HG03280 (cell line): ENCODE data around the gene RASSF7.

Experiments
- ATAC-seq: cut with Tn5 transposase; IDR thresholded peaks from one replicate; pipeline ENCODE4 v1.9.1; 2021; ENCODE audit warnings: mild to moderate bottlenecking, moderate library complexity; ENCODE audit not compliant: unreplicated experiment

RASSF7 gene

DNA sequence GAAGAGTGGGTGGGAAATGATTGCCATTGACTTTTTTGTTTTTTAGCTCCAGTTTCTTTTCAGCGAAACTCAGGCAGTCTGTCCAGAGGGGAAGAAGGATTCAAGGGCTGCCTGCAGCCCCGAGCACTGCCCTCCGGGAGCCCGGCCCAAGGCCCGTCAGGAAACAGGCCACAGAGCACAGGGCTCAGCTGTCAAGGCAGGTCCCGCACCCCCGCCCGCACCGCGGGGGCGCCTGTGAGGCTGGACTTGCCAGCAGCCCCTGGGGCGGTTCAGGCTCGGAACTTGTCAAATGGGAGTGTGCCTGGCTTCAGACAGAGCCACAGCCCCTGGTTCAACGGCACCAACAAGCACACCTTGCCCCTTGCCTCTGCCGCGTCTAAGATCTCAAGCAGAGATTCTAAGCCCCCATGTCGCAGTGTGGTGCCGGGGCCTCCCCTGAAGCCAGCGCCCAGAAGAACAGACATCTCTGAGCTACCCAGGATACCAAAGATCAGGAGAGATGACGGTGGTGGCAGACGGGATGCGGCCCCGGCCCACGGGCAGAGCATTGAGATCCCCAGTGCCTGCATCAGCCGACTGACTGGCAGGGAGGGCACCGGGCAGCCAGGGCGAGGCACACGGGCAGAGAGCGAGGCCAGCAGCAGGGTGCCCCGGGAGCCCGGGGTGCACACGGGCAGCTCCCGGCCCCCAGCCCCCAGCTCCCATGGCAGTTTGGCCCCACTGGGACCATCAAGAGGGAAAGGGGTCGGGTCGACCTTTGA, 46.4 kb downstream of the RASSF7 start:
- ATAC-seq = no peak

GRCh38 chr11:607971-608659, 47.3 kb downstream of the RASSF7 start:
- ATAC-seq = no peak

- no peak for ATAC-seq
Observed at GRCh38 chr11:608791-609251, 48.1 kb downstream of the RASSF7 start.

DNA sequence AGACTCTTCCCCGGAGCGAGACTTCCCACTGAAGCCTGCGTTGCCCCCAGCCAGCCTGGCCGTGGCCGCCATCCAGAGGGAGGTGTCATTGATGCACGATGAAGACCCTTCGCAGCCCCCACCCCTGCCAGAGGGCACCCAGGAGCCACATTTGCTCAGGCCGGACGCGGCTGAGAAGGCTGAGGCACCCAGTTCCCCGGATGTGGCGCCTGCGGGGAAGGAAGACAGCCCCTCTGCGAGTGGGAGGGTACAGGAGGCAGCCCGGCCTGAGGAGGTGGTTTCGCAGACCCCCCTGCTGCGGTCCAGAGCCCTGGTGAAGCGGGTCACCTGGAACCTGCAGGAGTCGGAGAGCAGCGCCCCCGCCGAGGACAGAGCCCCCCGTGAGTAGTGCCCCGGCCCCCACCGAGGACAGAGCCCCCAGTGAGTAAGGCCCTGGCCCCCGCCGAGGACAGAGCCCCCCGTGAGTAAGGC, 48.6 kb downstream of the RASSF7 start:
- ATAC-seq = no peak

DNA sequence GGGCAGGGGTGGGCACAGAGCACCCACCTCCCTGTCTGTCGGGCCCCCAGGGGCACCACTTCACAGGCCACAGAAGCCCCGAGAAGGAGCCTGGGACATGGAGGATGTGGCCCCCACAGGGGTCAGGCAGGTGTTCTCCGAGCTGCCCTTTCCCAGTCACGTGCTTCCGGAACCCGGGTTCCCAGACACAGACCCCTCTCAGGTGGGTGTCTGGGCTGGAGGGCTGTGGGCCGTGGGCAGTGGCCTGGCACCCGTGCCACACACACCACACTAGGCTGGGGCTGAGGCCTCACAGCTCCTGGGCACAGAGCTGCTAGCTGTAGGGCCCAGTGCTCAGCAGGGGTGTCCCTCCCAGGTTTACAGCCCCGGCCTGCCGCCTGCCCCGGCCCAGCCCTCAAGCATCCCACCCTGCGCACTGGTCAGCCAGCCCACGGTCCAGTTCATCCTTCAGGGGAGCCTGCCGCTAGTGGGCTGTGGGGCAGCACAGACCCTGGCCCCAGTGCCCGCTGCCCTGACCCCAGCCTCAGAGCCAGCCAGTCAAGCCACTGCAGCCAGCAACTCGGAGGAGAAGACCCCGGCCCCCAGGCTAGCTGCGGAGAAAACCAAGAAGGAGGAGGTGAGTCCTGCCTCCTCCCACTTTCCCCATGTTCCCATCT, 49.5 kb downstream of the RASSF7 start:
- ATAC-seq = no peak

- no peak for ATAC-seq
Observed at GRCh38 chr11:611001-611996, 50.5 kb downstream of the RASSF7 start.

- no peak for ATAC-seq
Observed at GRCh38 chr11:612201-612960, 51.6 kb downstream of the RASSF7 start.

DNA sequence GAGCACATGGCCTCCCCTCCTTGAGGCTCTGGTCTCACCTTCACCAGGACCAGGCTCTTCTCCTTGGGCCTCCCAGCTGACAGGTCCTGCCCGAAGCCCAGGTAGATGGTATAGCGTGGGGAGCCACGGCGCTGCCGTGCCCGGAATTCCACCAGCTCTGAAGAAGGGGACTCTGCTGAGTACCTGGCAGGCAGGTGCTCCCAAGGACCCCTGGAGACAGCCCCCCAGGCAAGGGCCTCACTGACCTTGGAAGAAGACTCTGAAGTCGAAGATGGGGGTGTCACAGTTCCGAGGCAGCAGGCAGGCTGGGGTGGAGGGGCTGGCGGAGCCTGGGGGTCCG, 52.2 kb downstream of the RASSF7 start:
- ATAC-seq = no peak

DNA sequence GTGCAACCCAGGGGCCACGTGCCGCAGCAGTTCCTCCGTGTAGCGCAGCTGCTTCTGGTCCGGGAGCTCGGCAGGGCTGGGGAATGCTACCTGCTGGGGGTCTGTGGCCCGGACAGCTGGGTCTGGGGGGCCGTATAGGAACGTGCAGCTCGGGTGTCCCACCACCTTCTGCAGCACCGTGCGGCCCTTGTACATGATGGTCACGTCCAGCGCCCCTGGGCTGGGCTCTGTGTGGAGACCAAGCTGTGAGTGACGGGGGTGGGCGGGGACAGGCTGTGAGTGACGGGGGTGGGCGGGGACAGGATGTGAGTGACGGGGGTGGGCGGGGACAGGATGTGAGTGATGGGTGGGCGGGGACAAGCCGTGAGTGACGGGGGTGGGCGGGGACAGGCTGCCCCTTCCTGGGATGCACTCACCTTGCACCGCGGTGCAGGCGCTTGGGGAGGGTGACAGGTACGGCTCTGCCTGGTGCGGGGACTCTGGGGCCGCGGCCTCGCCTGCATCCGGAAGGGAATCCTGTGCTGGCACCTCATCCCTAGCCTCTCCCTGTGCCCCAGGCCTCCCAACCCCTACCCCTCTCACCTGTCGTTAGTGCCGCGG, 52.7 kb downstream of the RASSF7 start:
- no peak for ATAC-seq
